Mesenteric fat pad (tissue), 1 donor: Measurements from ENCODE around the gene CNTNAP3B. TPM values are rescaled to one million over a fixed set of nuclear protein-coding genes. Genes with fewer than 3 reads are reported as not detected.
"Not testable (repeated sequence)": the region's sequence is repeated elsewhere in the genome, so short reads cannot be mapped to it uniquely, and the experiment has no call there.

ENCODE experiments used
- DNase-seq: peaks from one replicate; pipeline ENCODE4 v3.0.0-alpha.2; 2020; ENCODE audit warnings: low spot score
- total RNA-seq: library from RNA; stranded (reverse); fragmentation: NEBNext Ultra II Directional; extraction: Animal tissue kit (Norgen Biotek cat#: 25700); gene quantifications from one replicate; pipeline ENCODE4 v1.2.1, GENCODE V29; 2021
- donor health status: DM: yes; HTN: yes; CAD: no.

The CNTNAP3B gene
- total RNA-seq, 1 donor from 2014 or later = 20.1 TPM

DNA sequence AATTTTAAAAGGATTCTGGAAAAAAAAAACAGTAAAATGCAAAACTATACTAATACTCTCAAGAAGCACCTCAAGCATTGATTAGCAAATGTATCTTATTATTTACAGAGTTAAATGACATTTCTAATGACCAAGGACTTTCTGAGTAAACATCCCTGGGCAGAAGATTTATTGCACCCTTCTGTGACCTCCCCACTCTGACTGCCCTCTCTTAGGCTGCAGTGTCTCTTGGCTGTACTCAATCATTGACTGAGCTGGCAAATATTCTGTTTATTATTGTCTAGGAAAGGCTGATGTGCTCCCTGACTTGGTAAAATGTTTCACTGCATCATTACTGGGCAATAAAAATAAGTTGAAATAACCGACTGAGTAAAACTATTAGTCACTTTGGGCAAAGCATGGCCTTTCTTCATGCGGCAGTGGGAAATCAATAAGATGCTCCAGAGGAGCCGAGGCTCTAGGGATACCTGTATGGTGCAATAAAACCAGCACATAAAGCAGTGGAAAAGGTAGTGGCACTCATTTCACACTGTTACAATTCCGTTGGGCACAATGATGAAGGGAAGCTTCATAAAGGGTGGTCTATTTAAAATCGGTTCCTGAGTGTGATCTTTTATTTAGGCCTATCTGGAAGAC, 151.1 kb downstream of the CNTNAP3B start:
- not testable (repeated sequence) for DNase-seq

DNA sequence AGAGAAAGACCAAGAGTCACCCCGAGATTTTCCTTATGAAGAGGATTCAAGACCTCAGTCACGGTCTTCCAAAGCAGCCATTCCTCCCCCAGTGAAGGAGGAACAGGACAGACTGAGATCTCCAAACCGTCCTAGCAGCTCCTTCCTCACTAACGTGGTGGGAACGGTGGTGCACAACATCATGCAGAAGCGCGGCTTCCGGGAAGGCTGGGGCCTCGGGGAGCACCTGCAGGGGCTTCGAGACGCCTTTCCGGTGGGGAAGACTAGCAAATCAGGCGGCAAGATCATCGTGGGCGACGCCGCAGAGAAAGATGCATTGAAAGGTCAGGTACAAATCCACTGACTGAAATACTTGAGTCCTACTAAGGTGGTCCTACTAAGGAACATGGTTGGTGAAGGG, 154.3 kb downstream of the CNTNAP3B start:
- DNase-seq = not testable (repeated sequence)

GRCh38 chr9:41953007-41953406, 176.2 kb downstream of the CNTNAP3B start:
- not testable (repeated sequence) for DNase-seq

DNA sequence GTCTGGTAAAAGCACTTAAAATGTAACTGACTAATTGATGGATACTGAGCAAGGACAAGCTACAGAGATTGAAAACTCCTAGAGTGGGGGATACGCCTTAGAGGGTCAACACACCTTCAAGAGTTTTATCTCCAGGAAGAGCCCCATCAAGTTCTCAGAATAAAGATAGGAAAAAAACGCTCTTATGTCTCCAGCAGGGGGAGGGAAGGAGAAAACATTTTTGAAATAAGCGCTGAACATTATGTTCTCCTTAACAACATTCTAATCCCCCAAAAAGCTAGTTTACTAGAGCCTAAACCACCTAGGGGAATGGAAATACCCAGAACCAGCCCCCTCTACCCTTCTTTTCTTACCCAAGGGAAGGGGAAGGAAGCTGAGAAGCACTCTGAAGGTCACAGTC, 187.5 kb downstream of the CNTNAP3B start:
- DNase-seq = not testable (repeated sequence)

DNA sequence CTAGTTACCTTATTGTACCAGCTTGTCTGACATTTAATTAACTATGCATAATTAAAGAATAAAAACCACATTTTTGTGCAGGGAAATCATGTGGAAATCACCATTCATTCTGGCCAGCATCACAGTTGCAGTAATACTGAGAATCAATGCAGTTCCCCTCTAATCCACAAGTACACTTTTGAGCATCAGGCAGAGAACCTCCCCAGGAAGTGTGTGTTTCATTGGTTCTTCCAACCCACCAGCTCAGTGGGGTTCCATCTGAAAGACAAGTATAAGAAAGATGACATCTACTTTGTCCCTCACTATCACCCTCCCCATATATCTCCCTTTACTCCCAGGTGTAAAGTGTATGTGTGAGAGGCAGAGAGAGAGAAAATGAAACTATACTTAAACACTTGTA, 191.1 kb downstream of the CNTNAP3B start:
- DNase-seq = not testable (repeated sequence)

GRCh38 chr9:41935727-41936126, 193.5 kb downstream of the CNTNAP3B start:
- DNase-seq = not testable (repeated sequence)

DNA sequence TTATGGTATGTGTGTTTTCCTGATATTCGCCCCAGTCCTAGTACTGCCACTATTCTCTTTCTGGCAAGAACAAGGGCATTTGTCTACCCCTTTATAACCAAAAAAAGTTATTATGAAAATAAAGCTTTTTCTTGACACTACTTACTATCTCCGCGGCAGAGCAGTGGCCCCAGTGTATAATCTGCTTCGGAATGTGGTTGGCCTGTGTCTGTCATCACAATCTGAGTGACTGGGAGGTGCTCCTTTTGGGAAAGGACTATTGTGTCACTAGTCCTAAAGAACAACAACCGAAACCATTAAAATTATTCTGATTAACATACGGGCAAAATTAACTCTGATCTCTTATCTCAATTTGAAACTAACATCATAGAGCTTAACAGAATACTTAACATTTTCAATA, 200.1 kb downstream of the CNTNAP3B start:
- DNase-seq = not testable (repeated sequence)

- DNase-seq = not testable (repeated sequence)
Observed at GRCh38 chr9:41917374-41917773, 211.9 kb downstream of the CNTNAP3B start.

DNA sequence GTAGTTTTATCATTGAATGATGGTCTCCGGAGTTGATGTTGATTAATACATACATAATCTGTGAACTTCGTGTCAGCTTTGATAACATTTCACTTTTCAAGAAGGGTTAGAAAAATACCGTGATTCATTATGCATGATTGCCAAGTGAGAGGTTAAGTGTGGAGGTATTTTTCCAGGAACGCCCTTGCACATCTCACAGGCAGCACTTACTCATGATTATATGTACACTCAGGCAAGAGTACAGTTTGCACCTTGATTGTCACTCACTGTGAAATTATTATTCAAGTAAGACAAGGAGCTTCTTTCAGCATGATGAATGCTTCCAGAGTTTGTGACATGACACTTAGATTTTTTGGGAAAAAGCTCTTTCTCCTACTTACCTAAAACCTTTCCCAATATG, 223.7 kb downstream of the CNTNAP3B start:
- not testable (repeated sequence) for DNase-seq

DNA sequence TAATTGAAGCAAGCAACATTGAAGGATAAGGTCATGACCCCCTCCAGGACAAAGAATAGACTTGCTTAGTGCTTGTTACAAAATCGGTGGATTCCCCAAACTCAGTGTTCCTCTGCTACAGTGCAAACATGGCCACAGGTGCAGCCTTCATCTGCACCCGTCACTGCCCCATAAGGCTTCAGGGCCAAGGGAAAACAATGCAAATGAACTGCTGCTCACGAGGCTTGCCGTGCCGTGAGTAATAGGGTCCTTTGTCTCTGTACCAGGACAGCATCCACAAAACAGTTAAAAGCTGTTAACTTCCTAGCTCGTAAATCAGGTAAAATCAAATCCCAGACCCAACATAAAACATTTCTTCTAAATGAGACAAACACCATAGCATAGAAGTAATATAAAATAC, 226.5 kb downstream of the CNTNAP3B start:
- DNase-seq = not testable (repeated sequence)

DNA sequence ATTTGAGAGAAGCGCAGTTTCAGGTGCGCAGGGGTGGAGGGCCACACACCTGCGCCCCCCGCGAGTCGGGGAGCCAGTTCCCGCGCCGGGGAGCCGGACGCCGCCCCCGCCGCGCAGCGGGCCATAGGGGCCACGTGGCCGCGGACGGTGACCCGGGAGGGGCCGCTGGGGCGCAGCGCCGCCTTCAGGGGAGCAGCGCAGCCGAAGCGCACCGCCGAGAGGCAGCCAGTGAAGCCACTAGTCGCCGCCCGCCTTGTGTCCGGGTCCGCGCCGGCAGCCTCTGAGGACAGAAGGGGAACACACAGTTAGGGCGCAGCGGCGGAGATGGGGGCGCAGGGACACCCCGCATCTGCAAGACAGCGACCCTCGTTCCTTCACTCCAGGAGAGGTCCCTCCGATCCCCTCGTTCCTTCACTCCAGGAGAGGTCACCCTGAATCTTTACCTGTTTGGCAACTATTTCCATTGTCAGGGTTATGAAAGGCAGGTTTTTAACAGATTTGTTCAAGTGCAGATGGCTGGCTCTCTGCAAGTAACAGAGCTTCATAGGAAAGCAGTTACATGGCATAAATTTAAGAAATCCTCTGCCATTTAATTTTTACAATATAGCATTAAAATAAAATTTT, 230.4 kb downstream of the CNTNAP3B start:
- not testable (repeated sequence) for DNase-seq

DNA sequence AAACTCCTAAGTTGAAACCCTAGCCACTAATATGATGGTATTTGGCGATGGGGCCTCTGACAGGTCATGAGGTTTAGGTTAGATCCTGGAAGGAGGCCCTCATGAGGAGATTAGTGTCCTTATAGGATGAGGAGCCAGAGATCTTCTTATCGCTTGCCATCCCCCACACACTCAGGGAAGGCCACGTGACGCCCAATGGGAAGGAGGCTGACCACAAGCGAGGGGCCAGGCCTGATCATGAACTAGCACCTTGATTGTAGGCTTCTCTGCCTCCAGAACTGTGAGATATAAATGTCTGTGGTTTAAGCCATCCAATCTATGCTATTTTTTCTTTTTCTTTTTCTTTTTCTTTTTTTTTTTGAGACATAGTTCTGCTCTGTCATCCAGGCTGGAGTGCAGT, 254.7 kb downstream of the CNTNAP3B start:
- not testable (repeated sequence) for DNase-seq

DNA sequence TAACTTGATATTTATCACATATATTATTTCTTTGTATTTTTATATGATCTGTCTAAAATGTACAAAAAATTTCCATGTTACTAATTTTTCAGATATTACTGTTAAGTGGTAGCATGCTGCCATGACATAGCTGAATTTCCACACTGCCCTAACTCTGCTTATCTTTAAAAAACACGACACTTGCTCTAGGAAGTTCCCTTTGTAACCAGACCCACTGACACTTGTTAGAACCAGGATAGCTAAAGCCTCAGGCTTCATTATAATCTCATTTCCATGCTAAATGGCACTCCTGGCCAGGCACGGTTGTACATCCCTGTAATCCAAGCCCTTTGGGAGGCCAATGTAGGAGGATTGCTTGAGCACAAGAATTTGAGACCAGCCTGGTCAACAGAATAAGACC, 273.8 kb downstream of the CNTNAP3B start:
- not testable (repeated sequence) for DNase-seq

DNA sequence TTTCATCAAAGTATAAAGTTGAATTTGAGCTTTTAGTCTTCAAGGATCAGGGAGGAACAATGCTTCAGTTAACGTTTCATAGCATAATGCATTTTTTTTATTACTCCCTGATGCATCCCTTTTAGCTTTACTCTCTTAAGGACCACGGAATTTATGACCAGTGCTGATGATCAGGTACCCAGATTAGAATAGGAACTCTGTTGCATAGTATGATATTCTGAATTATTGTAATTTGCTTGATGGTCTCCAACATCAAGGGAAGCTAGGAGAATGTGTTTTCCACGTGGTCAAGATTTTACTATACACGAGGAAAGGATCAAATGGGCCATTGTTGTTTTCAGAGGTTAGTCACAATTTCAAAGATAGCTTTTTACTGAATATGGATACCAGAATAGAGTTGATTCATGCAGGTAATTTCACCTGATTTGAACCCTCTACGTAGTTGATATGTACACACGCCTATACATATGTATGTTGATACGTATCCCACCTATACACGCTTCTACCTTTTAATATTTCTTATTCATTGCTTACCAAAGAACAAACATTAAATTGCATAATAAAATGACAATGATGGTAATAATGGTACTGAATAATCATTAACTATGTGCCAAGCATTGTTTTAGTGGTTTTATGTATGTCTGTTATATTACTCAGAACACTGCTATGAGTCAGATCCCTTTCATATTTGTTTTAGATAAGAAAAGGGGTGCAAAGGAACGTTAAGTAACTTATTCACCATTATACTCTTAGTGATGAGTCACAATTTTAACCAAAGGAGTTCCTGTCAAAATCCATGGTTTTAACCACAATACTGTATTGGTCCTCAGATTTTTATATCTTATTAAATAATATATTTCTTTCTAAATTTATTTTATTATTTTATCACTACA, 277.1 kb downstream of the CNTNAP3B start:
- DNase-seq = not testable (repeated sequence)

GRCh38 chr9:41847829-41848228, 281.4 kb downstream of the CNTNAP3B start:
- not testable (repeated sequence) for DNase-seq

Other genes with a start within 250 kb of the CNTNAP3B start
- not detected for gene SPATA31A6, start 54.2 kb upstream of the CNTNAP3B start, total RNA-seq